GM21619 (cell line): ENCODE results near the gene TCF21.
"Not testable (repeated sequence)": the region's sequence is repeated elsewhere in the genome, so short reads cannot be mapped to it uniquely, and the experiment has no call there.

ENCODE experiments used
- ATAC-seq: cut with Tn5 transposase; IDR thresholded peaks from one replicate; pipeline ENCODE4 v1.9.1; 2021; ENCODE audit not compliant: unreplicated experiment

The TCF21 gene

DNA sequence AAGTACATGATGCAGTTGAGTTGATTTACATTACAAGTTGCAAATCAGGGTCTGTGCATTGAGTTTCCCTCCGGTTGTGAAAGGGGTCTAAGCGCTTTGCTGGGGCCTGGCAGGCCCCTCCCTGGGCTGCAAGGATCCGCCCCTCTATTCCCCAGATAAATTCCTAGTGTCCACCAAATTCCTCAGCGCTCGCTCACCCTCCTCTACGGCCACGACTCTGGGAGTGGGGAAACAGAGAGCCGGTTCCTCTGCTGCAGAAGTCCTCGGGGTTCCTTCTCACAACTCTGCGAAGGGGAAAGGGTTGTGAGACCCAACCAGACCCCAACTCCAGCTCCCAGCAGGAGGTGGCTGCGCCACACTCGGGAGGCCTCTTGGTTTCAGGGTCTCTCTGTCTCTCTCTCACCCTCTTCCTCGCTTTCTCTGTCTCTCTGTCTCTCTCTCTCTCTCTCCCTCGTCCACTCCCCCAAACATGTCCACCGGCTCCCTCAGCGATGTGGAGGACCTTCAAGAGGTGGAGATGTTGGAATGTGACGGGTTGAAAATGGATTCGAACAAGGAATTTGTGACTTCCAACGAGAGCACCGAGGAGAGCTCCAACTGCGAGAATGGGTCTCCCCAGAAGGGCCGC is at the start of gene TCF21:
TSS of gene TCF21 (plus strand) at position 185 of the 628 bp plus-strand sequence. CDS start at position 470, 285 bp downstream.
- ATAC-seq, result no peak

DNA sequence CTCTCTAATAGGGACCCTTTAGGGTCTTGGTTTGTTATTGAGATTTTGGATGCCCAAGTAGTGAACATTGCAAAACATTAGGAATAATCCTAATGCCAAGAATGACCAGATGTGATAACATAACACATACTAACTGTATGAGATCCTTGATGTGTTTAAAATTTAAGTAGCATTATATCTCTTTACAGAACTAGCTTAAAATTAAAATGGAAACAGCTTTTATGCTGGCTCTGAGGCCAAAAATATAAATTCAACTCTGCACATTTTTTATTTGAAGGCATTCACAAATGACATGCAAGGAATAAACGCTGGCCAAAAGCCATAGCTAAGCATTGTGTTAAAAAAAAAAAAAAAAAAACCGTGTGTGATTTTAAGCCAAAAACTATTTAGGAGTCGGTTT is 47.7 kb upstream of the TCF21 start:
- no peak for ATAC-seq

DNA sequence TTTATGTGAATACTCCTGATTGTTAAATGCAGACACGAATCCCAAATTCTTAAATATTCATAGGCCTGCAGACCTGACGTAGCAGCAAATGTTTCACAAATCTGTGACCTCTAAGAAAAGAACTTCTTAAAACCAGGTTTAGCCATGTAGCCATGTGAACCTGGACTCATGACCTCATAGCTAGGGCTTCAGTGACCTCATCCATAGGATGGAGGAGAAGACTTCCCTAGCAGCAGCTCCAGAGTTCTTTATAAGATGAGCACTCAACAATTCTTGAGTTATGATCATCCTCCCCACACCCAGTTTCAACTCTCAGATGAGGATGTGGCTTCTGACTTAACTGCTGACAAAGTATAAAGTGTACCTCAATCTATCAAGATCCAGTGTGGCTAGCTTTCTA is 45.8 kb upstream of the TCF21 start:
- ATAC-seq, result no peak

DNA sequence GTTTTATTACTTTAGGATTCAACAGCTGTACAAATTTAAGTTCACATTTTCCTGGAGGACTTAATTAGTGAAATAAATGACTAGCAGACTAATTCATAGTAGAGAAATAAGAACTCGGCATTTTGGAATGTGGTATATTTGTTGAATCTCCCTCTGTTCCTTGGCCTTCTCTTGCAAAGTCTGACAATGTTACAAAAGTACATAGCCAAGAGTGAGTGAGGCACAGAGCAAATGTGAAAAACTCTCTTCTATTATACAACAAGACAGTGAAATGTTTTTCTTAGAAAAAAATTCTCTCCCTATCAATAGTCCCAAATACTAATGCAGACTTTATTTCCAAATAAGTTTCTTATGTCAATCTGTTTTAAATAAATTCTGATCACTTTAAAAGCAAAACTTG is 44.2 kb upstream of the TCF21 start:
- no peak for ATAC-seq

DNA sequence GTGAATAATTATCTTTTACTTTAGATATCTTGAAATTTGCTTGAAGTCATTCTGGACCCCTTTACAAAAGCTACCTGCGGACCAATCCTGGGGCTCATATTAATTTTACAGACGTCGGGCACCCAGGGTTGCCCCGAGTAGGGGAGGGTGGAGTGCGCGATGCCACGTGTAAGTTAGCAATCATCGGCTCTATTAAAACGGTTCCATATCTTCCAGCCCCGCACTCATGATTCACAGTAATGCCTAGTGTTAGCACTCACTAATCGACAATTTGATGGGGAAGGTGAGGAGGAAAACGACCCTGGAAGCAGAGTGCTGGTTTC is 34.9 kb upstream of the TCF21 start:
- no peak for ATAC-seq

DNA sequence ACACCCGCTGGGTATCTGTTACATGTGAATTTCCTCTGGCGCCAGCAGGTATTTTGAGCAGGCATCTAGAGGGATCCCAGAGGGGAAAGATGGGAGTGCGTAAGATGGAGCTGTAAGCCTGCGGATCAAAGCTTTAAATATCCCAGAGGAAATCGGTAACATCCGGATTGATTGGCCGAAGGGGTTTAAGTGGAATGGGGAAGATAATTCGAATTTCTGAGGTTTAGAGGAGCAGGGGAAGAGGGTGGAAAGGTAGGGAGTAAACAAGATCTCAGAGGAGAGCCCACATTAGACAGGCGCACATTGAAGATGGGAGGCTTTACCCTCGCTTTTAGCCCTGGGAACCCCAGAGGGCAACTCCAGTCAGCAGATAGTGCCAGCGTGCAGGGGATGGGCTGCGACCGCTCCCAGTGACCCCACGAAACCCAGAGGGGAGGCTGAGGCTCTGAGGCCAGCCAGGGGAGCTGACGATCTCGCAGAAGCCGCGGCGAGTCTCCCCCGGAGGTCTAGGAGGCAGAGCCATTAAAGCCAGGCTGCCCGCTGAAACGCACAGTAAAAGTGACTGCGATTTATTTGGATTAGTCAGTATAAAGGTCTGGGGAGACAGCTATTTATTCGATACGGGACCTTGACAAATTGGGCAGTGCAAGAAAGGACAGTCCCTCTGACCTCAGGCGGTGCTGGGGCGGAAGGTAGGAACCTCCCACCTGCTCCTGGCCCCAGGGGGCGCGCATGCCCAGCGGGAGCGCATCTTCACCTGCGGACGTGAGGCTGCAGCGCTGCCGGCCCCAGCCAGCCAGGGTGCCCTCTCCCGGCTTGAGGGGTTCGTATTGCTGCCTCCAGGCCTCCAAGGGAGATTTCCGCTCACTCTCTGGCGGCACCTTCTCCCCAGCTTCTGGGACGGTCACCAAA is 34.3 kb upstream of the TCF21 start:
- ATAC-seq, result no peak

DNA sequence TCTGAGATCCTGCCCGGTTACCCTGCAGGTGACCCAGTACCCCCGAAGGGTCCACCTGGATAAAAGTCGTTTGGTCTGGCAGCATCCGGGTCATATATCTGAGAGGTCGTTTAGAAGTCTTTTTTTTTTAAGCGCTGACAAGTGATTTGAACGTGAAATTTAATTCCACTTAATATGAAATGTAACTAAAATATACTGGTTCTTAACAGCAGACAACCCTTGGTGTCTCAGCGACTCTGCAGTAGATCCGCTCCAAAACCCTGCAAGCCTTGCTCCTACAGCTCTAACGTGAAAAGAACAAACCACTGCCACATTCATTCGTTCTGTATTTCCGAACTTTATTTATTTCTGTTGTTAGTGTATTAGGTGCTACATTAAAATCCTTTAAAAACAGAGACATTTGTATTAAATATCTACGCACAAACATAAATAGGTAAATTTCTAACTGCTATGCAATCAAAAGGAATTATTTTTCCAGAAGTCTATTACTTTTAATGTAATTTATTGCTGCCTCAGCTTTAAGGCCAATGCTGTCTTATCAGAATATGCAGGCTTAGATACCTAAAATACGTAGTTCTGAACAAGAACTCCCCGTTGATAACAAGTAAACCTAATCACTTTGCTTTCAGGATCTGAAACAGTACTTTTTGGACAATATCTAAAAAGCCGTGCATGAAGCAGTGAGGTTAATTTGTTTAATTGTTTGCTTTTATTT is 33.5 kb upstream of the TCF21 start:
- no peak for ATAC-seq

DNA sequence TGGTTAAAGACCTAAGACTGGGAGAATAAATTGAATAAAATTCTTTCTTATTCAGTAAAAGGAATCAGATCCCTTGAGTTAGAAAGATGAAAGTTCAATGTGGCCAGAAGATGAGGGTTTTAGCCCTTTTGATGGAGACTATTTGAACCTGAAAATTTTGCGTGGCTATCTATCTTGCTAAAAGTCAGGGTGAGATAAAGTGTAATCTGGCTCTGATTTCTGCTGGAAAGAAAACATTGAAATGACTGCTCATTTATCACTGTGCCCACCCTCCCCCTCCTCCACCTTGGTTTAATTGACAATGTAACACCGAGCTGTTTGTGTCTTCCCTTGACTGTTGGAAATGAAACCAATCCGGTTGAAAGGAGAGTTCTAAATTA is 32.9 kb upstream of the TCF21 start:
- no peak for ATAC-seq

DNA sequence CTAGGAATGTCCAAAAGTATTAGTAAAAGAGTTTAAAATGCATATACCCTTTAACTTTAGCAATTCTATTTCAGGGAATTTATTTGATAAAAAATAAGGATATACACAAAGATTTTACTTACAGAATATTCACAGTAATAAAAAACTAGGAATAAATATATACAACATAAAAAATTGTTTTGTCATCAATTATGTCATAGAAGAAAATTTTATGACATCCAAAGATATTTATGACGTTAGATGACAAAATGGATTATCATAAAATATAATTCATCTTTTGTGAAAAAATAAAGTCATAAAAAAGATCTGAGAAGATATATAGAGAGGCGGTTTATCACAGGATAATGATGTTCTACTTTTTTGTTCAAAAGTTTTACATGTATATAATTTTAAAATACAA is 32.0 kb upstream of the TCF21 start:
- ATAC-seq, result no peak

DNA sequence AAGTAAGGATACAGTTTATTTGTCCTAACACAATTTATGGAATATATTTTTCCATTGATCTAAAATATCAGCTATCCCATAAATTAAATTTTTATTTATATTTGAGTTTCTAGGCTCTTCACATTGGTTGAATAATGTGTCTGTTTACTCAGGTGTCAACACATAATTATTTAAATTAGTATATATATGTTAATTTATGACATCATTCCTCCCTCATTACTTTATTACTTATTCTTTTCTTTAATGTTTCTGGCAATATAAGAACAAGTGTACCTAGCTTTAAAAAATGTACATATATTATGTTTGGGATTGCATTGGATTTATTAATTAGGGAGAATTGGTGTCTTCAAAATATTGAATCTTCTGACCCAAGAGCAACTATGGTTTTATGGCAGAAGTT is 31.2 kb upstream of the TCF21 start:
- ATAC-seq, result no peak

DNA sequence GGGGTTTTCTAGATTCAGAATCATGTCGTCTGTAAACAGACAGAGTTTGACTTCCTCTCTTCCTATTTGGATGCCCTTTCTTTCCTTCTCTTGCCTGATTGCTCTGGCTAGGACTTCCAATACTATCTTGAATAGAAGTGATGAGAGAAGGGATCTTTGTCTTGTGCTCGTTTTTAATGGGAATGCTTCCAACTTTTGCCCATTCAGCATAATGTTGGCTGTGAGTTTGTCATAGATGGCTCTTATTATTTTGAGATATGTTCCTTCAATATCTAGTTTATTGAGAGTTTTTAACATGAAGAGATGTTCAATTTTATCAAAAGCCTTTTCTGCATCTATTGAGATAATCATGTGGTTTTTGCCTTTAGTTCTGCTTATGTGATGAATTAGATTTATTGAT is 27.6 kb upstream of the TCF21 start:
- ATAC-seq, result not testable (repeated sequence)

DNA sequence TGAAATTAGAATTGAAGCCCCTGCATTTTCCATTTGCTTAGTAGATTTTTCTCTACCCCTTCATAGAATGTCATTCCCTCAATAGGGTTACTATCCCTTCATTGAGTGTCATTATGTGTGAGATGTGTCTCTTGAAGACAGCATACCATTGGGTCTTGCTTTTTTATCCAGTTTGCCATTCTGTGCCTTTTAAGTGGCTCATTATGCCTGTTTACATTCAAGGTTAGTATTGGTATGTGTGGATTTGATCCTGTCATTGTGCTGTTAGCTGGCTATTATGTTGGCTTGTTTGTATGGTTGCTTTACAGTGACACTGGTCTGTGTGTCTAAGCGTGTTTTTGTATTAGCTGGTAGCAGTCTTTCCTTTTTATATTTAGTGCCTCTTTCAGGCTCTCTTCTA is 25.7 kb upstream of the TCF21 start:
- ATAC-seq, result no peak

DNA sequence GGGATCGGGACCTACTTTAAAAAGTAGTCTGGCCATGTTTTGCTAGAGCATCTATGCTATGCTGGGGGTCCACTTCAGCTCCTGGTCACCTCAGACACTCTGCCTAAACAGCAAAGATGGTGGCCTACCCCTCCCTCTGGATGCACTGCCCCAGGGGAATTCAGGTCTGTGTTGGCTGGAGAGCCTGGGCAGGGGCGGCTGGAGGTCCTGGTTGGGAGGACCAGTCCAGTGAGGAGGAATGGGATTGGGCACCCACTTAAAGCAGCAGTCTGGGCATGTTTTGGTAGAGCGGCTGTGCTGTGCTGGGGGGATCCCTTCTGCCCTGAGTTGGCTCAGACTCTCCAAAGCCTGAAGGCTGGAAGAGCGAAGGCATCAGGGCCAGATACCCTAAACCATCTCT is 23.2 kb upstream of the TCF21 start:
- ATAC-seq, result no peak

DNA sequence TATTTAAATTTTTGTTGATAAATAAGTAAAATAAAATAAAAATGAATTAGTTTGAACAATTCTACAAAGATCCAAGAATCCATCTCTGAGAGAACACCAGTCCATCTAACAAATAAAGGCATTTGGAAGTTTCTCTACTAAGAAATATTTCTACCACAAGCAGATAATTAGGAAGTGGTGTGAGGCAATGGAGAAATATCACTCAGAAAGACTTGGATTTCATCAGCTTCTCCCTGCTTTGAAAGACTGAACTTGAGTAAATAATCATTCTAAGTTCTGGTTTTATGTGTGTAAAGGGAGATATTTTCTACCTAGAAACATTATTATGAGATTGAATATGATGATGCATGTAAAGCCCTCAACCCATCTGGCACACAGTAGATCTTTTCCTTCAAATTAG is 17.8 kb upstream of the TCF21 start:
- no peak for ATAC-seq

DNA sequence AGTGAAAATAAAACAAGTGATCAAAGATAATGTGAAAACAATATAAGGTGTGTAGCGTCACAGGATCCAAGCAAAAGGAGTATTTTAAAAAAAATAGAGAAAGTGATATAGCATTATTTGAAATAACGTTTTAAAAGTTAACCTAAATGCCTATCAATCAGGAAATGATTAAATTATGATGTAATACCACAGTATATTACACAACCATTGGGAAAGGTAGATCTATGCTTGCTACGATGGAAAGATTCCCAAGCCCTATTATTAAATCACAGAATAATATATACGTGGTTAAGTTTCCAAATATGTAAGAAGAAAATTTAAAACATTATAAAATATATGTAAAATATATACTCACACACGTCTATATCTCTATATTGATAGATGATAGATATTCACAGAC is 15.4 kb upstream of the TCF21 start:
- no peak for ATAC-seq

DNA sequence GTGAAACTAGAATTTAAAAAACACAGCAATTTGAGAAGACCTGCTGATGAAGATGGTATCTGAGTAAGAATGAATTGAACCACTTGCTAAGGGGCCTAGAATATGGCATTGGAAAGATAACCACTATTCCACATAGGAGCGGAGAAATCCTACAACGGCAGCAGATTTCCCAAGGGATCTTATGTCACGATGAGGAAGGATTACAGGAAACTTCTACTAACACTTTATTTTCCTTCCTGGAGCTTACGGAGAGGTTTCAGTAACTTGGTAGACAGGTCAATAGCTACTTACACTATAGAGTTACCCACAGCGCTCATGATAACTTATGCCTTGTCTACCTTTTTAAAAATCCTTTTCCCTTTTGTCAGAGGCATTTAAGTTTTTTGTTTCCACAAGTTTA is 11.8 kb upstream of the TCF21 start:
- ATAC-seq, result no peak

DNA sequence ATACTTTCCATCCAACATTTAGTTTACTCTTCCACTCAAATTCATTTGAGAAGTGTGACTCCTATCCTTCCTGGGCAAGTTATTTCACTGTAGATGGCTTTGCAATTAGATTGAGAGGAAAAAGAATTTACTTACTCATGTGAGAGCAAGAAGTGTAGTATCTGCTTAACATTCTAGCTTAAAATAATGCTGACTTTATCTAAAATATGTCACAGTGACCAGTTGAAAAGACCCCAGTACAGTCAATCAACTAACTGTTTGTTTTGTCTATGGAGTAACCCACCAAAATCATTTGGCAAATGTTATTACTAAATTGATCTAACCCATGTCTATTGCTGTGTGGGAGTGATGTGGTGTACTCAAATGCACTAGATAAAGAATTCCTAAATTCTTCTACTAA is 8.9 kb upstream of the TCF21 start:
- no peak for ATAC-seq

DNA sequence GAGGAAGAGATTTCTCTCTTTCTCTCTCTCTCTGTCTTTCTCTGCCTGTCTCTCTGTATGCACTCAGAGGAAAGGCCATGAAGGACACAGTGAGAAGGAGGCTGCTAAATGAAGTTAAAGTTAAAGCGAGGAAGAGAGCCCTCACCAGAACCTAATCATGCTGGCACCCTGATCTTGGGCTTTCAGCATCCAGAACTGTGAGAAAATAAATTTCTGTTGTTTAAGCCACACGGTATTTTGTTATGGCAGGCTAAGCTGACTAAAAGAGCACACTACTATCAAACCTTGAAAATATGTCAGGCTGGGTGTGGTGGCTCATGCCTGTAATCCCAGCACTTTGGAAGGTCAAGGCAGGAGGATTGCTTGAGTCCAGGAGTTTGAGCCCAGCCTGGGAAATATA is 8.0 kb upstream of the TCF21 start:
- ATAC-seq, result no peak

DNA sequence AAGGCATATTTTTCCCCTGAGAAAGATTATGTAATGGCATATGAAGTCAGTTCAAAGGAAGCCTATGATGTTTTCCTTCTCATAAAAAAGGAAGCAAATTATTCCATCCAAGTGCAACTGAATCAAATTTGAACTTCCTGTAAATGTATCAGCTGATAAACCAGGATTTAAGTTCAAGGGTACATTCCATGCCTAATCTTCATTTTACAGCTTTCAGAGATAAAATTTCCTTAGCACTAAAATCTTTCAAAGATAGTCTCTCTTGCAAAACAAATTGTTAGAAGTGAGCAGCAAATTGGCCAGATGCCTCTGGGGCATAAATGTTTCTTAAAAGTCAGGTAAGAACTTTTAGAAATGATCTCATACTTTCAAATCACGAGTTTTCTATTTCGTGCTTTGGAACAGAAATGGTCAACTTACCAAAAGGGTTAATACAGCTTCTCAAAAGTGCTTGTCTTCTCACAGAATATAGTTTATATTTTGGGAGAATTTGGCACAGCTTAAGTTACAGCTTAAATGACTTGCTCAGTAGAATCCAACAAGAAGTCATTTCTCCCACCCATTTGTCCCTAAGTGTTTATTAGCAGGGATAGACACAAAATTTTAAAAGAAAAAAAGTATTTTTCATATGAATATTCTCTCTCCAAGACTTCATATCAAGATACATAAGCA is 2.7 kb upstream of the TCF21 start:
- no peak for ATAC-seq

DNA sequence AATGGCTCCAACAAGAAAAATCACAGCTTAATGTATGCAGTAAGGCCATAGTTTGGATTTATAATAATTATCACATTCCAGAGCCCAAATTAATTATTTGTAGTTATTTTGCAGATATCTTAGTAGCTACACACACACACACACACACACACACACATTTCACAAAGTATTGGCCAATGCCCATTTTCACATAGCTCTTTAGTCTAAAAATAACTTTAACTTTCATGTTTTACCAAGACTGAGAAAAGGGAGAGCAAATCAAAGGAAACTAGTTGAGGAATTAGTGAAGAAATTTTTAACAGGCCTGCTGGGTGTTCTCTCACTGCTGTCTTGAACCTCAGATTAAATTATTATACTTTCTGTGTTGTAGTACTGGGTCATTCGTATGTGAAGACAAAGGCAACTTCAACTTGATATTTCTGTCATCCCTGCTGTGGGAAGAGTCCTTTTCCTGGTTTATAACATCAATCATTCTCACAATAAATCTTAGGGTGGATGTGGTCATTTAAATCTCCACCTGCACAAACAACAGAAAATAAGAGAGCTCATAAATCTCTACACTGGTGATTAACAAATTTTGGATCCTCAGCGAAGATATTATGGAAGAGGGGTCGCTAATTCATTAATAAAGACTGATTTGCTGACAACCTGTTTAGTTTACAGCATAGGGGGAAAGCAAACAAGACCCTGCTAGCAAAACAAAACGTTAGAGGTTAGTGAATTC is 1.6 kb upstream of the TCF21 start:
- no peak for ATAC-seq

DNA sequence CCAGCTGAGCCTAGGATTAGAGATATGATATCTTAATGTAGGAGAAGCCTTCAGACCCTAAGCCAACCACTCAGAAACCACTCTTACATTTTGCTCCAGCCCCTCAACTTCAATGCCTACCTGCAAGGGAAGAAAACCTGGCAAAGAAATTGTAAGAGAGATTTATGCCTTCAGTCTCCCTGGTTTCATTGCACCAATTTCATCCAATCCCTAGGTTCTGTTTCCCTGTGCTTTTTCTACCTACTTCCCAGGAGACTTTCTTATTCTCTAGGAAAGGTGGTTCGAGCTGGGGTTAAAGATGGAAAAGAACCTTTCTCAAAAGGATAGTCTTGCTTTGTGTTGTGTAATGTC is 1.1 kb upstream of the TCF21 start:
- no peak for ATAC-seq
